ENCODE measurements around the gene WDFY4. TPM values are rescaled to one million over a fixed set of nuclear protein-coding genes. Genes with fewer than 3 reads are reported as not detected.

The WDFY4 gene
- total and polyA plus RNA-seq, 2 of the 13 experiments (the other 11 are each of a cell fraction or from before 2014, with no cell fraction given): not detected

DNA sequence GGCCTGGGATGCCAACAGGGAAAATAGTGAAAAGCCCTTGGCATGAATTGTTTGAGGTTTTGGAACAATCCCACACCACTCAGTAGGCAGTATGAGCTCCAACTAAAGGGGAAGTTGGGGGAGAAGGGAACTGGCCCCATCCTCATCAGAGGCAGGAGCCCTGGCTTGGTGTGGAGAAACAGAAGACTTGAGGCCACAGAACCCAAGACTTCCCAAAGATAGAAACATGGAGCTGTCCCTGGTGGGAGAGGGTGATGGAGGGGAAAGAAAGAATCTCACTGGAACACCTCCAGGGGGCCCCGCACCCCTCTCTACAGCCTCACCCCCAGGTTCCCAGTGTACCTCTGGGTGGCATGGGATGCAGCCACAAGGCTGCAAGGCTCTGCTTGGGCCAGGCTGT is 345.0 kb downstream of the WDFY4 start (continued):
- no peak for TF ChIP-seq LCORL (IDR thresholded peaks at IDR 0.05)
- no peak for TF ChIP-seq LCORL (CRISPR knock-in tag; IDR thresholded peaks at IDR 0.05)
- no peak for TF ChIP-seq ZNF564 (CRISPR knock-in tag; IDR thresholded peaks at IDR 0.05)
- no peak for TF ChIP-seq EHMT2 (IDR thresholded peaks at IDR 0.05; ENCODE audit: borderline replicate concordance, low read depth, low read length)

Small RNA genes lying within 50 kb of the gene (microRNA-seq; reads per million reads assigned to microRNA genes)
- gene MIR4294: not detected

Small RNA genes lying within 50 kb of the gene (small RNA-seq; reads per million reads assigned to genes)
- gene MIR4294 (ENCODE audit: insufficient read depth in 2 of 3, insufficient read length in 3 of 3, low read depth in 2 of 3, low replicate concordance in 1 of 3): 0 reads per million in 3 experiments

Other genes starting within 250 kb of the WDFY4 start
- gene ARHGAP22, start 79.8 kb upstream of the WDFY4 start, total RNA-seq (2016; rRNA removed; fragmentation: Illumina TruSeq; extraction: Trizol): 0.38 TPM in 1 of 2 replicates, not detected in the other
- gene ARHGAP22, start 79.8 kb upstream of the WDFY4 start, polyA plus RNA-seq (2011; rRNA removed): 0.05 and 0.08 TPM in 2 replicates

All from HepG2 (cell line).